Keratinocyte (primary cell): ENCODE data around the gene FBP1.

Source experiments
- CTCF ChIP-seq, 3 experiments: IDR thresholded peaks in 1 of 3; conservative IDR thresholded peaks in 1 of 3; optimal IDR thresholded peaks in 1 of 3; 2 replicates in 2 of 3; 3 replicates in 1 of 3; pipeline versions ENCODE3 to v1.5.1; 2011; ENCODE audit warnings: low read length in 3 of 3, mild to moderate bottlenecking in 3 of 3, moderate library complexity in 2 of 3, control low read depth in 1 of 3, inconsistent platforms in 1 of 3; ENCODE audit not compliant: insufficient read depth in 2 of 3; ENCODE audit errors: extremely low read depth in 1 of 3
- EZH2 ChIP-seq: IDR thresholded peaks from one replicate; pipeline ENCODE4 v1.6.1; 2012; ENCODE audit warnings: inconsistent platforms, mild to moderate bottlenecking, low read length, moderate library complexity

- TF ChIP-seq CTCF (optimal IDR thresholded peaks at IDR 0.05 in 1 of 3, IDR thresholded peaks at IDR 0.05 in 1 of 3, conservative IDR thresholded peaks at IDR 0.05 in 1 of 3; ENCODE audit: extremely low read depth in 1 of 3, insufficient read depth in 2 of 3, low read length in 3 of 3) (no peak), EZH2 (no peak)
Observed at GRCh38 chr9:94566550-94566949, 72.8 kb downstream of the FBP1 start.
